ENCODE data around the gene PMPCA. TPM values are rescaled to one million over a fixed set of nuclear protein-coding genes. Genes with fewer than 3 reads are reported as not detected.
A peak's percentile ranks its signal among the peaks of the same experiment; 100 is the strongest.

The PMPCA gene
- total and polyA plus RNA-seq, 2 of the 8 experiments (the other 6 are each of a cell fraction or from before 2014, with no cell fraction given): 60.0 to 88.2 TPM

DNA sequence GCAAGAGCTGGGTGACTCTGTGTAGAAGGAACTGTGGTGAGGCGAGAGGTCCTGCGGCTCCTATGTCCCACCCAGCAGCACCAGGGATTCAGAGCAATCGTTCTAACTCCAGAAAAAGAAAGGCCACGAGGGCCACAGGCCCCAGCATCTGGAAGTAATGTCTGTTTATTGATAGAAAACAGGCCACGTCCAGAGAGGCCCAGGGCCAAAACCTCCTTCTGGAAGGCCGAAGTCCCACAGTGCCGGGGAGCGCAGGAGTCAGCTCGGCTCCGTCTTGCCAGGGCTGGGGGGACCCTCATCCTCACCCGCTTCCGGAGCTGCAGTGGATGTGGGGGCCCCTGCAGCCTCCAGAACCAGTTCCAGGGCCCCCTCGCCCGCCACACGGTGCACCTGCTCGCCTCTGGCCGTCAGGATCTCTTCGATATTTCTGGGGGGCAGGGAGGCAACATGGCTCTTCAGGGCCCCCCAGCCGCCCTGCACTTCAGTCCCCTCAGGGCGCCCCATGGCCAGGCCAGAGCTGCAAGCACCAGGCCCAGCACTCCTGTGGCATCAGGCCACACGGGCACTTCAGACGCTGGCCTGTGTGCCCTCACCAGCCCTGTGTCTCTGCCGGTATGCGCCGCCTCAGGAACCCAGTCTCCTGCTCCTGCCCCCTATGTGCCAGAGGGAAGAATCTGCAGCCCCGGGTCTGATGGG is 48.6 kb upstream of the PMPCA start:
- Histone ChIP-seq H4K91ac (replicated peaks; ENCODE audit: insufficient read length, low read length) (no peak overlapping the region), H2BK15ac (ENCODE audit: low read length) (no peak overlapping the region), H2BK5ac (ENCODE audit: low read depth, low read length) (no peak overlapping the region), H3K4me1 (replicated peaks in 1 of 4; ENCODE audit: control insufficient read depth in 3 of 4, insufficient read depth in 4 of 4, low read length in 3 of 4) (peaks cover 0 to 8% (median under 1%) of the 10 kb centered on the region in 4 experiments; a peak in 3 of 7 replicates), H3K23me2 (ENCODE audit: low read depth, low read length) (no peaks in the 10 kb centered on the region; the same call in 1 of the 2 replicates), H3K4me2 (ENCODE audit: insufficient read depth in 1 of 2, low read depth in 2 of 2, low read length in 2 of 2) (no peak overlapping the region; a peak in 1 of 4 replicates), H3K4me3 (ENCODE audit: extremely low read depth in 1 of 4, insufficient read depth in 2 of 4, low read depth in 3 of 4, low read length in 4 of 4) (no peak overlapping the region), H3K18ac (ENCODE audit: extremely low read depth, low read length) (no peak overlapping the region), H2BK12ac (ENCODE audit: low read depth, low read length) (no peak overlapping the region), H4K8ac (ENCODE audit: extremely low read depth, insufficient read depth, low read length) (peak overlapping the region; percentile 77; the same call in 1 of the 2 replicates), H4K20me1 (replicated peaks in 1 of 2; ENCODE audit: control insufficient read depth in 1 of 2, insufficient read depth in 2 of 2, low read length in 2 of 2) (peaks cover 3 to 7% of the 10 kb centered on the region in 2 experiments), H3K56ac (replicated peaks; ENCODE audit: insufficient read length, low read depth, low read length) (no peak overlapping the region), H3K27ac (ENCODE audit: low read depth, low read length) (no peak overlapping the region), H3K9ac (replicated peaks in 1 of 4; ENCODE audit: extremely low read depth in 1 of 4, low read depth in 3 of 4, low read length in 3 of 4) (no peak overlapping the region), H2BK120ac (replicated peaks; ENCODE audit: low read depth, low read length) (no peak overlapping the region), H3K27me3 (replicated peaks in 1 of 4; ENCODE audit: control insufficient read depth in 3 of 4, extremely low read depth in 1 of 4, insufficient read depth in 3 of 4, low read length in 3 of 4) (peaks cover 0 to 2% (median 0%) of the 10 kb centered on the region in 4 experiments; a peak in 2 of 7 replicates), H3K79me2 (ENCODE audit: control insufficient read depth in 1 of 2, insufficient read depth in 2 of 2, low read length in 2 of 2) (no peaks in the 10 kb centered on the region), H3K79me1 (ENCODE audit: low read depth, low read length) (peaks cover 3% of the 10 kb centered on the region), H4K5ac (ENCODE audit: insufficient read length, low read depth, low read length) (no peak overlapping the region), H3K4ac (replicated peaks; ENCODE audit: insufficient read length, low read depth, low read length) (no peak overlapping the region), H3K9me3 (ENCODE audit: insufficient read depth in 2 of 2, low read depth in 1 of 2, low read length in 1 of 2) (peaks cover 0 to 3% of the 10 kb centered on the region in 2 experiments; a peak in 1 of 4 replicates), H2AK5ac (ENCODE audit: low read depth, low read length) (no peak overlapping the region), H3K14ac (ENCODE audit: insufficient read length) (no peak overlapping the region), H3K36me3 (ENCODE audit: control insufficient read depth in 2 of 4, insufficient read depth in 4 of 4, low read length in 3 of 4) (peaks cover 0 to 2% (median 0%) of the 10 kb centered on the region in 4 experiments; a peak in 1 of 8 replicates), H3K23ac (ENCODE audit: insufficient read length) (no peak overlapping the region), H2BK20ac (ENCODE audit: low read length) (no peak overlapping the region), H2AFZ (ENCODE audit: low read length) (no peak overlapping the region)
- POLR2A ChIA-PET (ENCODE audit: partially characterized antibody): interaction anchor here (1.1 to 15.8 kb wide), 6 partner anchors 8 to 39 kb away, joined by 3 to 137 read pairs (median 24); partner anchors contain the start of genes CARD9 and SNAPC4
- CTCF ChIA-PET (ENCODE audit: partially characterized antibody): interaction anchor here (0.7 to 7.1 kb wide), 7 partner anchors 10 to 304 kb away, joined by 3 to 80 read pairs (median 7); partner anchors contain the start of gene CARD9
- TF ChIP-seq PHF8 (conservative IDR thresholded peaks at IDR 0.05; ENCODE audit: low read depth, low read length) (no peak), CTCF (IDR thresholded peaks at IDR 0.05; ENCODE audit: control extremely low read depth in 1 of 3, insufficient read depth in 1 of 3, low read depth in 1 of 3, low read length in 3 of 3) (peak in 1 of 3 experiments; percentile 10; a peak in 1 of 4 replicates)
- DNase-seq (ENCODE audit: low read depth in 1 of 2, low spot score in 2 of 2) (no peak), FAIRE-seq (no peak)
- WGBS, 2 experiments (ENCODE audit: extremely low coverage in 1 of 2, insufficient coverage in 1 of 2, insufficient read length in 1 of 2, insufficient replicate concordance in 2 of 2, low coverage in 1 of 2, low lambda C conversion rate in 2 of 2, missing lambda C conversion rate in 1 of 2): 90% methylated on average over 25 of the region's 26 CpGs; no CpG with 5 or more reads in 1 of the 2 experiments

All from H1 (cell line).